SIG-M5 (cell line): ENCODE measurements around the gene RACGAP1.
"Not testable (repeated sequence)": the region's sequence is repeated elsewhere in the genome, so short reads cannot be mapped to it uniquely, and the experiment has no call there.

Experiments
- DNase-seq: peaks from one replicate; lab custom pipeline; 2025; lab: John Stamatoyannopoulos, UW

Gene RACGAP1

DNA sequence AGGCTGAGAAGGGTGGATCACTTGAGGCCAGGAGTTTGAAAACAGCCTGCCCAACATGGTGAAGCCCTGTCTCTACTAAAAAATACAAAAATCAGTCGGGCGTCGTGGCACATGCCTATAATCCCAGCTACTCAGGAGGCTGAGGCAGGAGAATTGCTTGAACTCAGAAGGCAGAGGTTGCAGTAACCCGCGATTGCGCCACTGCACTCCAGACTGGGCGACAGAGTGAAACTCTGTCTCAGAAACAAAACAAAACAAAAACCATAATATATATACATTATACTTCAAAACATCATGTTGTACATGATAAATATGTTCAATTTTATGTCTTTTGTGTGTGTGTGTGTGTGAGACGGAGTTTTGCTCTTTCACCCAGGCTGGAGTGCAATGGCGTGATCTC, 5.2 kb upstream of the RACGAP1 start:
- DNase-seq = not testable (repeated sequence)

DNA sequence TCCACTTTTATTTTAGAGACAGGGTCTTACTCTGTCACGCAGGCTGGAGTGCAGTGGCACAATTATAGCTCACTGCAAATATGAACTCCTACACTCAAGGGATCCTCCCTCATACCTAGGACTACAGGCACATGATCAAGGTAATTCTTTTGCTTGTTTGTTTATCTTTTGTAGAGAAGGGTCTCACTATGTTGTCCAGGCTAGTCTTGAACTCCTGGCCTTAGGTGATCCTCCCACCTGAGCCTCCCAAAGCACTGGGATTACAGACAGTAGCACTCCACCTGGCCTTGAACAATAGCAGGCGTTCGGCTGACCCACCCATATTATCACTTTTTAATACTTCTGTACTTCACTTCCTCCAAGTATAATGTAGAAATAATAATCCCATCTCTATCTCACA, 1.4 kb upstream of the RACGAP1 start:
- DNase-seq = no peak

- no peak for DNase-seq
Observed at GRCh38 chr12:50024805-50025186, 498 bp downstream of the RACGAP1 start.

- DNase-seq = no peak
Observed at GRCh38 chr12:50024227-50024626, 1.1 kb downstream of the RACGAP1 start.

DNA sequence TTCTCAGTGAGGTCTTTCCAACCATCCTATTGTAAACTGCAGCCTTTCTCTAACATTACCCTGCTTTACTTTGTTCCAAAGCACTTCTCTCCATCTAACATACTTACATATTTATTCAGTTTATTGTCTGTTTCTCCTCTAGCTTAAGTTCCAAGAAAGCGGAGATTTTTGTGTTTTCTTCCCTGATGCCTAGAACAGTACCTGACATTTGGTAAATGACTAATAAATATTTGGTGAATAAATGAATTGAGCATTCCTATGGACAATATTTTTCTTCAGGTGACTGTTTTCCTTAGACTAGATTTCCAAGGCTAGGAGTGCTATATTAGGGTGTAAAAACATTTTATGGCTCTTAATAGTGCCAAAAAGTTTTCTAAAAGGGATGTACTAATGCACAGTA, 2.4 kb downstream of the RACGAP1 start:
- no peak for DNase-seq

DNA sequence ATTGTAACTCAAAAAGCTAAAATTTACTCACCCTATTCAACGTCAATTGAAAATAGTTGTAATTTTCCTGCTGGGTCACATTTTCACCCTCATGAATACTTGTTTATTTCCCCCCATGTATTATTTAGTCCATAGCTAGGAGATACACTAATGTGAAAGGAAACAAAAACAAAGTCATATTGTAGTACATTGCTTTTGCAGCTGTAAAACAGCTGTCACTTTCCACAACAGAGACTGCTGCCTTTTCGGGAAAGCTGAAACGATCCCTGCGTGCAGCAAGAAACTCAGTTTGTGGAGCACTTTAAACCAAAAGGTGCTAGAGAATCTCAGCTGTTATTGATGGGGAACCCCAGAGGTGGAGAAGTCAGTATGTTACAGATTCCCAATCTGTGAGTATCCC, 4.3 kb downstream of the RACGAP1 start:
- DNase-seq = no peak

DNA sequence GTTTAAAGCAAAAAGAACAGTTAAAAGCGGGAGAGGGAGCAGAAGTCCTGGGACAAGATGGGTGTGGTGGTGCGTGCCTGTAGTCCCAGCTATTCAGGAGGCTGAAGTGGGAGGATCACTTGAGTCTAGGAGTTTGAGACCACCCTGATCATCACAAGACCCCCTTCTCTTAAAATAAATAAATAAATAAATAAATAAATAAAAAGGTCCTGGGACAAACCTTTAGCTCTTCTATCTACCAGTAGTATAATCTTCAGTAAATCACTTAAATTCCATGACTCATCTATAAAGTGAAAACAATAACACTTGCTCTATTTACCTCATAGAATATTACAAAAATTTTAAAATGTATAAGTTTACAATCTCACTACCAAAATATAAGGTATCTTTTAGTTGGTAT, 5.8 kb downstream of the RACGAP1 start:
- no peak for DNase-seq

GRCh38 chr12:50018968-50019367, 6.3 kb downstream of the RACGAP1 start:
- DNase-seq = no peak

- DNase-seq = no peak
Observed at GRCh38 chr12:50018154-50018553, 7.1 kb downstream of the RACGAP1 start.

DNA sequence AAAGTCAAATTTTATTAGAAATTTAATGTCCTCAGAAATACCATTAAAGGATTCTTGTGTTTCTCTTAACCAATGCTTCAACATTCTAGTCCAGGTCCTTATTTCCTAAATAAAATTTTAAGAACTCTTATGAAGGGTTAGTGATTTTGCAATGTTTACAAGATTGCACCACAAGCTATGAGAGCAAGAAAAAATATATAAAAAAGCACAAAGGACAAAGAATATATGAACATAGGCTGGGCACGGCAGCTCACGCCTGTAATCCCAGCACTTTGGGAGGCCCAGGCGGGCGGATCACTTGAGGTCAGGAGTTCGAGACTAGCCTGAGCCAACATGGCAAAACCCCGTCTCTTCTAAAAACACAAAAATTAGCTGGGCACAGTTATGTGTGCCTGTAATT, 7.7 kb downstream of the RACGAP1 start:
- DNase-seq = no peak

DNA sequence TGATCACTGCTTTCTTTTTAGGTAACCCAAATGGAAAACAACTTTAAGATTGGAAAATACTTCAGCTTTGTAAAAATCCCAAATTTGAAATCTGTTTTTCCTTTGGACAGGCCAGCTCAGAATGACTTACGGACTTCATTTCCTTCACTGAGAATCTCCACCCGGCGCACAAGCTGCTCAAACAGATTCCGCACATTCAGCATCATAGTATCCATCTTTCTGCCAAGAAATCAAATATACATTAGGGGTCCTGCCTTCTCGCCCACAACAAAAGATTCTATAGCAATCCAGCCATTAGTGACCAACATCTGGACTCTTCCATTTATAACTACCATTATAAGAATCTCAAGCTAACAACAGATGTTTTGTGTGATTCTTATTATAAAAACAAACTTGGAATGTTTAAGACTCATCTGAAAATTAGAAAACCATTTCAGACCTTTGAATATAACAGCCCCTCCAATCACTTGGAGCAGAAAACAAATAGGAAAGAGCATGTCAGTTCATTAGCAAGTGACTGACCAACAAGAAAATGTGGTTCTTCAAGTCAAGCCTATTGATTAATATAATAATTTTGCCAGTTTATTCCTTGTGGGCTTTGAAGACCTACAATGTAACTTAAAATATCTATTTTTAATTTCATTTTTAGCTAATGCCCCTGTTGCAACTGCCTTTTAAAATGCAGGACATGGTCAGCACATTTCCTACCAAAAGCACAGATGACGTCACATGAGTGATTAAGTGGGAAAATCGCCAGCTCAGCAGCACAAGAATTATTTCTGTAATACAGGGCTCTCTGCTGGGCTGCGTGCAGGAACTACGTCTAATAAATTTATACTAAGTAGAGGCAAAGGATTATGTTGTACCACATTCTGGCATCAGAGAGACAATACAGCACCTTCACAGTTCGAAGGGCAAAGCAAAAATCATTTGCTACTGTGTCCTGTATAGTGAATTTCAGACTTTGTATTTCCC, 8.5 kb downstream of the RACGAP1 start:
- DNase-seq = no peak

DNA sequence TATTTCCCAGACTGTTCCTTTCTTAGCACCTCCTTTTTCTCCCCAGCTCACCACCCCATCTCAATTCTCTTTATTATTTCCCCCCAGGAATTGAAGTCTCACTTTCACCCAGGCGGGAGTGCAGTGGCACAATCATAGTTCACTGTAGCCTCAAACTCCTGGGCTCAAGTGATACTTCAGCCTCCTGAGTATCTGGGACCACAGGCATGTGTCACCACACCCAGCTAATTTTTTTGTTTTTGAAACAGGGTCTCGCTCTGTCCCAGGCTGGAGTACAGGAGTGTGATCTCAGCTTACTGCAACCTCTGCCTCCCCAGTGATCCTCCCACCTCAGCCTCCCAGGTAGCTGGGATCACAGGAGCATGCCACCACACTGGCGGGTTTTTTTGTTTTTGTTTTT, 11.0 kb downstream of the RACGAP1 start:
- no peak for DNase-seq

DNA sequence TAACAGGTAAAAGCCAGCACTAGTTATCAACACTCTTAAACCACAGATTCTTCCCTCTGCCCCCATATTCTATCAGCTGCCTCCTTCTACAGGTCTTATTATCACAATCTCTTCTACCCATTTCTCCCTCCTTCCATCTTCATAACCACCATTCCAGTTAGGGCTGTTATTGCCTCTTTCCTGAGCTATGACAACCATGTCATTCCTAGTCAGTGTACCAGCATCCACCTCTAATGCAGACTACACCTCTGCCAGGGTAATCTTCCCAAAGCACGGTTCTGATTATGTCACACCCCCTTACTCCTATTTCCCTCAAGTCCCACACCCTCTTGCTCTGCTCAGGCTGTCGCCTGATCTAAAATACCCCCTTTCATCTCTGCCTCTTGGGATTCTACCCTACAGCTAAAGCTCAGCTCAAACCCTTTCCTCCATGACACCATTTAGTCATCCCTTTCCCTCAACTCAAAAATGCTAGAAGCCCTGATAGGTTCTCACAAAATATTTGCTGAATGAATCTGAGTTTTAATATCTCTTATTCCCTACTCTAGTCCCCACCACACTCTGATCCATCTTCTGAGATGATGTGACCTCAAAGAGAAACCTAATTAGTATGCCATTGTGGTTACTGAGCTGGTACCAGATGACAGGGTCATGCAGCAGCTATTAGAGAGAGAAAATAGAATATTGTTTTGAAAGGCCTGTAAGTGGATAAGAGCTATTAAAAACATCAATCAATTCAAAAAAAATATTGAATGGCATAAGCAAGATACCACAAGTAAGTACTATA, 11.7 kb downstream of the RACGAP1 start:
- no peak for DNase-seq

DNA sequence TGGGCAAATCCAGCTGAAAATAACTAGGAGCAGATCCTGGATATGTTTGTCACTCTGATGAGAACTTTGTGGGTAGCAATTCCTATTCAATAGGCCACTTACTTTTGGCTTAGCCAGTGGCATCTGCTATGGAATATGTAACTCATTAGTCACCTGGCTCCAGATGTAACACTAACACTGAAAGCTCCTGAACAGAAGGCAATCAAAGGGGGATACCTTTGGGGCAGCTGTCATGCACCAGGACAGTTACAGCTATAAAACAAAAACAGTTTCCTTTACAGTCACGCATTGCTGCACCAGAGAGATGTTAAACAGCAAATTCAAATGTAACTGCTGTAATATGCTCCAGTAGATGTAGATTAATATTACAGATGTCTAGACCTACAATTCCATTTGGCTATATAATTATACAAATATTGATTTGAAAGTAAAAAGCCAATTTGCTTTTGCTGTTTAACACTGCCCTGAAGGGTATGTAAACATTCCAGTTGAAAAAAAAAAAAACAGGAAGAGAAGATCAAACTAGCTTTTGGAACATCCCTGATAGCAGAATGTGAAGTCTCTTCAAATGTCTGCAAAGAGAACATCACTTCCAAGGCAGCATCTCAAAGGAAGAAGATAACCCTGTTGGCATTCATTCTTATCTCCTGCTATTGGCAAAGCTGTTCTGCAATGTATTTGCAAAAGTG, 18.4 kb downstream of the RACGAP1 start:
- DNase-seq = no peak

GRCh38 chr12:50006280-50006679, 19.0 kb downstream of the RACGAP1 start:
- no peak for DNase-seq

DNA sequence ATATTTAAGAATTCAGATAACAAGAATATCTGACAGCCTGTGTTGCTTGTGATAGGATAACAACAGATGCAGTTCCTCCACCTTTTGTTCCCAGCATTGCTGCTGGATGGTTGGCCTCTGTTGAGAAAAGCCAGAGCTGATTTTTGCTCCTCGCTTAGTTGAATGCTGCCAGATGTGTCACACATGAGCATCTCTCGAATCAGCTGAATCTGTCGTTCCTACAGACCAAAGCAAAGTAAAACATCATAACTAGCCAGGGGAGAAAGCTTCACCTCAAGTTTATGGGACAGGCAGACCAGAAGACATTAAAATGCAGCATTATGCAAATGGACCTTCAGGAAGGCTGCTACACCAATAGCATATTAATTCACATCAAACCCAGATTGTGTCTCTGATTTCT, 20.1 kb downstream of the RACGAP1 start:
- no peak for DNase-seq

DNA sequence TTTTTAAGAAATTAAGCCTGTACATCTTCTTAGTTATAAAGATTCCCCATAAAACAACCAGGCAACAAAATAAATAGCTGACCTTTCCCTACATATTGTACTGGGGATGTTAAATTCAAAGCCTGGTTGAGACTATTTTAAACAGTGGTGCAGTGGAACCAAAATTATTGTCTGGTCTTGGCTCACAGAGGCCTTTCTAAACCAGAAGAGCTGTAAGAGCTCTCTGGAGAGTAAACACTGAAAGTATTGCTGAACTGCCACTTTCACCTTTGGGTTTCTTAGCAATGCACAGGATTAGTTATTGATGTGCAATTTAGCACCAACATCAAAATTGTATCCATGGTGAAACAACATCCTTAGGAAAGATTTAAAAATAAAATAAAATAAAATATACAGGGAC, 20.6 kb downstream of the RACGAP1 start:
- no peak for DNase-seq

GRCh38 chr12:50003595-50003994, 21.7 kb downstream of the RACGAP1 start:
- no peak for DNase-seq

GRCh38 chr12:49998453-49998852, 26.8 kb downstream of the RACGAP1 start:
- DNase-seq = no peak

DNA sequence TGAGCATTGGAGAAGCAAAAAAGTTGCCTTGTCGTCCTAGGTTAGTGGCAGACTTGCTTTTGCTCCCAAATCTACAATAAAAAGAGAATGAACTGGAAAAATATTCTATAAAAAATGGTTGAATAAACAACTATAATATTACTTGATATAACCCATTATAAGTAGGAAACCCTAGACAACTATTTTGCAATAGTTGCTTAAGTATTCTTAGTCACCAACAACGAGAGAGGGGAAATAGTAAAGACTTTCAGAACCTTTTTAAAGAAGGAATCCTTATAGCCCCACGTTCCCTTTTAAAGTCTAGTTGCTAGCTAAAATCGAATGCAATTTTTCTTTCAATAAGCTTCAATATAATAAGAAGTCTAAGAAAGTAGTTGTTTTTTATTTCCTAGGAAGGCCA, 35.0 kb downstream of the RACGAP1 start:
- no peak for DNase-seq

- DNase-seq = not testable (repeated sequence)
Observed at GRCh38 chr12:49989400-49989799, 35.9 kb downstream of the RACGAP1 start.

DNA sequence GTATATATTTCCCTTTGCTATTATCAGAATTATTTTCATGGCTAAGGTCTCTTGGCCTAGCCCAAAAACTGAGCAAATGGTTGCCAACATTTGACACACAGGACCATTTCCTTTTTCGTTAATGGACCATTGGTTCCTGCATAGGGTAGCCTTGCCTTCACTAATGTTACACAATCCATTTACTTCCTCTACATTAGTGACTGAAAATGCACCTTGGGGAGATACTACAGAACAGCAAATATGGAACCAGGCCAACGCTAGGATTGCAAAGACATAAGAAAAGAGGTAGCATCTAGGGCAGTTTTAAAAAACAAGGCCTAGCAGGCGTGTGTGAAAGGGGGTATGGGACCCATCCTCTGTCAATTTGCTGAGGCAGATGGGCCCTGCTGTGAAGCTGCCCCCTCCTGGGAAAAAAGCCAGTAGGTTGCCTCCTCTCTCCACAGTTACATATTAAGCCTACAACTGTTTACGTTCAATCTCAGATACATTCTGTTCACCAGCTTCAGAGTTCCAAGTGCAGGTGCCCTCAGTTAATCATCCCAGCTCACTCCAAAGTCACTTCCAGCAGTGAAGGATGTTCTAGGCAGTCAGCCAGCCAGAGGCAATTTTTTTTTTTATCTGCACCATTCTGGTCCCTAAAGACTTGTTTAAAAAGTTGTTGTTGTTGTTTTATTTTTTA, 37.5 kb downstream of the RACGAP1 start:
- DNase-seq = no peak
